Testis (tissue), 2 donors: ENCODE data around the gene IRS1.

Experiments
- CTCF ChIP-seq, 3 experiments: fragments of 450-650 bp in 2 of 3; fragments of 200-600 bp in 1 of 3; sonication (generic) in 1 of 3; IDR thresholded peaks; one replicate each; pipeline ENCODE4 v1.5.1; 2016 to 2019; ENCODE audit warnings: antibody characterized with exemption in 3 of 3, mild to moderate bottlenecking in 2 of 3, moderate library complexity in 1 of 3
- POLR2A ChIP-seq: fragments of 450-650 bp; IDR thresholded peaks from one replicate; pipeline ENCODE4 v1.6.1; 2017; ENCODE audit warnings: antibody characterized with exemption, mild to moderate bottlenecking, moderate library complexity

DNA sequence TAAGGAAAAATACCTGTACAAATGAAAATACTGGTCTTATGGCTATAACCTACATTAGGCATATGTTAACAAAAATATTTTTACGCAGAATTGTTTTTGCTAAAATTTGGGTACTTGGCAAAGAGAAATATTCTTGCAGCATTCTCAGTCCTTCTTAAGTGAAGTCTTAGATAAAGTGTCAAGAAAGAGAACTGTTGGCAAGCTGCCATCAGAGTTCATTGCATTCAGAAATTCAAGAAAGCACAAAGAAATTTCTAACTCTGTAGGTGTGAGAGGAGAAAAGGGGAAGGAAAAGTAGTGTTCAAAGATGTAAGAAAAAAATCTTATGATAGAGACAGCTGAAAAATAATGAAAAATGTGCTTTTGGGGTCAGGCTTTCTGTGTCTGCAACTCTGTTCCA is 86.7 kb downstream of the IRS1 start:
- no peak for TF ChIP-seq CTCF (IDR thresholded peaks at IDR 0.05)
- no peak for TF ChIP-seq POLR2A
